Pancreas (tissue), 10 donors: ENCODE measurements around the gene NPY2R. TPM values are rescaled to one million over a fixed set of nuclear protein-coding genes. Genes with fewer than 3 reads are reported as not detected.

ENCODE experiments used
- ATAC-seq, 4 donors: fragments of 200-7000 bp; cut with Tn5 transposase; one replicate each; pipeline versions ENCODE4 v1.8.0 to v1.9.1; 2020; ENCODE audit warnings: mild to moderate bottlenecking in 4 of 4, moderate library complexity in 4 of 4
- DNase-seq, 6 donors: peaks; one replicate each; pipeline ENCODE4 v3.0.0-alpha.2; 2020
- FAIRE-seq: peaks from 2 replicates; lab custom pipeline; 2012; peaks lifted over from hg19 to GRCh38; lab: Jason Lieb, UNC
- H3K27ac ChIP-seq, 4 donors: fragments of 200-600 bp; sonication (generic); 1 replicate in 3 of 4; 2 replicates in 1 of 4; pipeline versions ENCODE4 v1.5.0 to v1.8.0; 2020
- H3K27me3 ChIP-seq, 4 donors: fragments of 200-600 bp; one replicate each; pipeline ENCODE4 v1.8.0; 2021
- H3K36me3 ChIP-seq, 3 donors: fragments of 200-600 bp; sonication (generic) in 1 of 3; one replicate each; pipeline versions ENCODE4 v1.5.0 to v1.8.0; 2020 to 2021
- H3K4me1 ChIP-seq, 3 donors: fragments of 200-600 bp; one replicate each; pipeline ENCODE4 v1.8.0; 2021
- H3K4me3 ChIP-seq, 4 donors: fragments of 200-600 bp; sonication (generic) in 2 of 4; one replicate each; pipeline versions ENCODE4 v1.5.0 to v1.8.0; 2020 to 2021
- H3K9me3 ChIP-seq, 4 donors: fragments of 200-600 bp; one replicate each; pipeline ENCODE4 v1.8.0; 2021
- WGBS, 2 donors: extraction: QIAGEN DNeasy Blood & Tissue Kit; methylation state at CpG; one replicate each; pipeline ENCODE4 v1.1.7; 2013; 5-methylcytosine and 5-hydroxymethylcytosine counted together
- intact Hi-C, 3 donors: fragments of 100-400 bp; cut with DNase I; formaldehyde crosslinking; loops; one replicate each; pipeline versions ENCODE4 v1.11.1 to v1.14.2; 2022
- polyA plus RNA-seq, 2 donors: library from polyadenylated mRNA; stranded (reverse); fragments of 200-250 nt; gene quantifications; one replicate each; pipeline ENCODE4 v1.2.3, GENCODE V29; 2013
- total RNA-seq, 6 donors: library from RNA; stranded (reverse); fragmentation: NEBNext Ultra II Directional in 4 of 6; extraction: Animal tissue kit (Norgen Biotek cat#: 25700) in 4 of 6; gene quantifications; one replicate each; pipeline versions ENCODE4 v1.2.1 to v1.2.4, GENCODE V29; 2021 to 2023
- TF ChIP-seq, protein P1 (sequence below), 4 donors: fragments of 200-600 bp; sonication (generic) in 3 of 4; IDR thresholded peaks; one replicate each; pipeline versions ENCODE4 v1.5.0 to v1.8.0; 2021; ENCODE audit warnings: antibody characterized with exemption in 4 of 4
- donor health status: healthy with polysubstance abuse.
- donor health status: DM: no; HTN: no; CAD: no; lungs with moderate emphysema.
- donor health status: DM: no; HTN: no; CAD: no.
- donor health status: control.
- donor health status: control.
- donor health status: Bipolar disorder and iron deficiency.
- donor health status: DM: yes; HTN: yes; CAD: no.
- donor health status: DM: no; HTN: no; CAD: no.
- donor health status: DM: no; HTN: no; CAD: no.
- donor health status: DM: yes; HTN: yes; CAD: no.

NPY2R gene, protein sequence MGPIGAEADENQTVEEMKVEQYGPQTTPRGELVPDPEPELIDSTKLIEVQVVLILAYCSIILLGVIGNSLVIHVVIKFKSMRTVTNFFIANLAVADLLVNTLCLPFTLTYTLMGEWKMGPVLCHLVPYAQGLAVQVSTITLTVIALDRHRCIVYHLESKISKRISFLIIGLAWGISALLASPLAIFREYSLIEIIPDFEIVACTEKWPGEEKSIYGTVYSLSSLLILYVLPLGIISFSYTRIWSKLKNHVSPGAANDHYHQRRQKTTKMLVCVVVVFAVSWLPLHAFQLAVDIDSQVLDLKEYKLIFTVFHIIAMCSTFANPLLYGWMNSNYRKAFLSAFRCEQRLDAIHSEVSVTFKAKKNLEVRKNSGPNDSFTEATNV
- total RNA-seq (not detected), polyA plus RNA-seq (under 1 TPM in 1 of 2 donors, not detected in 1; 0.02 TPM)

DNA sequence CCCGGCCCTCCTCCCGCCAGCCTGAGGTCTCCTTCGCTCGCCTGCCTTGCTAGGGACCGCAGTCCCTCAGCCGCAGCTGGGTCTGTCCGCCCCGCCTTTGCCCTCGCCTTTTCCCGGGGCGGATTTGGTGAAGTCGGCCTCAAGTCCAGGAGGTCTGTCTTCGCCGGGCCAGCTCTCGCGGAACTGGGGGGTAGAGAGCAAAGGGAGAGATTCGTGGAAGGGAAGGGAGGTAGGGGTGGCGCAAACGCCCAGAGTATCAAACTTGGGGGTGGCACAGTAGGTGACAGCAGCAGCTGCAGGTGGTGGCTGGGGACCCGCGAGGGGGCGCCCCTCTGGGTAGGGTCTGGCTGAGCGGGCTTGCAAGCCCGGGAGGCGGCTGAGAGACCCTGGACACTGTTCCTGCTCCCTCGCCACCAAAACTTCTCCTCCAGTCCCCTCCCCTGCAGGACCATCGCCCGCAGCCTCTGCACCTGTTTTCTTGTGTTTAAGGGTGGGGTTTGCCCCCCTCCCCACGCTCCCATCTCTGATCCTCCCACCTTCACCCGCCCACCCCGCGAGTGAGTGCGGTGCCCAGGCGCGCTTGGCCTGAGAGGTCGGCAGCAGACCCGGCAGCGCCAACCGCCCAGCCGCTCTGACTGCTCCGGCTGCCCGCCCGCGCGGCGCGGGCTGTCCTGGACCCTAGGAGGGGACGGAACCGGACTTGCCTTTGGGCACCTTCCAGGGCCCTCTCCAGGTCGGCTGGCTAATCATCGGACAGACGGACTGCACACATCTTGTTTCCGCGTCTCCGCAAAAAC lies at the start of gene NPY2R:
TSS of gene NPY2R (plus strand) at position 379 of the 797 bp plus-strand sequence. CDS start 5,304 bp downstream, outside the sequence.
- Histone ChIP-seq H3K4me3 (peak within 1 kb of the TSS in 1 of 4 donors; percentile 39), H3K4me1 (peaks cover 0 to 7% (median 0%) of the 10 kb centered on the region in 3 donors), H3K27ac (no peak within 1 kb of the TSS), H3K36me3 (no peaks in the 10 kb centered on the region), H3K27me3 (peaks cover 5 to 13% (median 7%) of the 10 kb centered on the region in 4 donors), H3K9me3 (no peaks in the 10 kb centered on the region)
- peak in 5 of 6 donors; percentile 8 to 69 (median 14) for DNase-seq
- ATAC-seq: peak in 3 of 4 donors; percentile 60 to 68 (median 67)
- 2 to 3% methylated on average over 50 to 55 of the region's 55 CpGs for WGBS, 2 donors
- FAIRE-seq: no peak
- intact Hi-C loops: no loop called here
- TF ChIP-seq, protein P1, sequence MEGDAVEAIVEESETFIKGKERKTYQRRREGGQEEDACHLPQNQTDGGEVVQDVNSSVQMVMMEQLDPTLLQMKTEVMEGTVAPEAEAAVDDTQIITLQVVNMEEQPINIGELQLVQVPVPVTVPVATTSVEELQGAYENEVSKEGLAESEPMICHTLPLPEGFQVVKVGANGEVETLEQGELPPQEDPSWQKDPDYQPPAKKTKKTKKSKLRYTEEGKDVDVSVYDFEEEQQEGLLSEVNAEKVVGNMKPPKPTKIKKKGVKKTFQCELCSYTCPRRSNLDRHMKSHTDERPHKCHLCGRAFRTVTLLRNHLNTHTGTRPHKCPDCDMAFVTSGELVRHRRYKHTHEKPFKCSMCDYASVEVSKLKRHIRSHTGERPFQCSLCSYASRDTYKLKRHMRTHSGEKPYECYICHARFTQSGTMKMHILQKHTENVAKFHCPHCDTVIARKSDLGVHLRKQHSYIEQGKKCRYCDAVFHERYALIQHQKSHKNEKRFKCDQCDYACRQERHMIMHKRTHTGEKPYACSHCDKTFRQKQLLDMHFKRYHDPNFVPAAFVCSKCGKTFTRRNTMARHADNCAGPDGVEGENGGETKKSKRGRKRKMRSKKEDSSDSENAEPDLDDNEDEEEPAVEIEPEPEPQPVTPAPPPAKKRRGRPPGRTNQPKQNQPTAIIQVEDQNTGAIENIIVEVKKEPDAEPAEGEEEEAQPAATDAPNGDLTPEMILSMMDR (IDR thresholded peaks at IDR 0.05): no peak

DNA sequence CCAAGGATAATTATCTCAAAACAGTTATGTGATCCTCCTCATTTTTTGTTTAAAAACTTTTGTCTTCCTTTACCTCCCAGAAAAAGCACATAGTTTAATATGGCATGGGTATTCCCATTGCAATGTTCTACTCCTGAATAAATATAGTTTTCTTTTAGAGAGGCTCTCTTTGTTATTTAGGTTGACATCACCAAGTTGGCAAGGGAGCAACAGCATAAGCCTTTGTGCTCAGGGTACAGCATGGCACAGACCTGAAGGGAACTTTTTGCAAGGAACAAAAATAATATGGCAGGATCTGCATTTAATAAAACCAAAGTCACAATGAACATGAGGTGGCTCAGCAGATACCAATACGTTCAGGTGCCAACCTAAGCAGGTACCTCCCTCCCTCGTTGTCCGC lies 47.1 kb upstream of the NPY2R start:
- Histone ChIP-seq H3K36me3 (no peaks in the 10 kb centered on the region), H3K9me3 (no peaks in the 10 kb centered on the region), H3K27me3 (no peaks in the 10 kb centered on the region), H3K4me1 (no peaks in the 10 kb centered on the region), H3K4me3 (no peak overlapping the region), H3K27ac (no peak overlapping the region)
- no peak for ATAC-seq
- no peak for DNase-seq
- WGBS, 2 donors: 89 to 93% methylated on average over 3 of the region's 3 CpGs
- FAIRE-seq: no peak
- intact Hi-C loops: no loop called here
- TF ChIP-seq, protein P1 (IDR thresholded peaks at IDR 0.05): no peak

DNA sequence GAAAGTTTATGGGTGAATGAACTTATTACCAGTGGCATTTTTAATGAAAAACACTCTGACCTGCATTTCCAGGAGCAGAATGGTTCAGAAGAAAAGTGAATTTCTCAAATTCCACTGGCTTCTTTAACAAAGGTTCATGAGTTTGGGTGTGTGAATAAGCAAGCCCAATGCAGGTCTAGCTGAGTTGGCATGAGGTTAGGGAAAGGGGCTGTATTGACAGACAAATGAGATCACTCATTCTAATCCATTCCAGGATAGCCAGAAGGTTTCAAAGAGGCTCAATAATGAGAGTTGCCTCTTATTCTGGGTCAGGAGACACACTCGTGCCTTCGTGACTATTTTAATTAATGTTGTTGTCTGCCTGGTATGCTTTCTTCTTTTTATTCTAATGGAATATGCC lies 43.7 kb upstream of the NPY2R start:
- intact Hi-C loops: no loop called here
- Histone ChIP-seq H3K27me3 (no peaks in the 10 kb centered on the region), H3K4me1 (no peaks in the 10 kb centered on the region), H3K4me3 (no peak overlapping the region), H3K9me3 (no peaks in the 10 kb centered on the region), H3K36me3 (no peaks in the 10 kb centered on the region), H3K27ac (no peak overlapping the region)
- DNase-seq (no peak), ATAC-seq (no peak), FAIRE-seq (no peak)
- 63 to 73% methylated on average over 2 of the region's 2 CpGs for WGBS, 2 donors
- TF ChIP-seq, protein P1 (IDR thresholded peaks at IDR 0.05): no peak

DNA sequence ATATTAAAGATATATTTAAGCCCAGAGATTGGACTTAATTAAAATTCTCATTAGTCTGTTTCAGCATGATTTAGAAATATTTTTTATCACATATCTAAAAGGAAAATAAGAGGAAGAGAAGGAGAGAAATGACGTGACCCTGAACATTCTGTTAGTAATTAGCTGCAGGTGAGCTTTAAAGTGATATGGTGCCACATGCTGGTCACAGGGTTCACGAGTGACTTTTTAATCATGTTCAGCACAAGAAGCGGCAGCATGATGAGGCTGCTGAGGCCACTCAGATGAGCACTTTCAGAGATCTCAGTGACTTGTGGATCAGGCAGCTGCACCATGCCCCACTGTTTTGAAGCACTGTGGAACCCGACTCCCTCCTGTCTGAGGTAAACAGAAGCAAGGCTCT lies 37.9 kb upstream of the NPY2R start:
- Histone ChIP-seq H3K9me3 (no peaks in the 10 kb centered on the region), H3K27ac (no peak overlapping the region), H3K27me3 (peaks cover 0 to 5% (median 0%) of the 10 kb centered on the region in 4 donors), H3K4me1 (no peaks in the 10 kb centered on the region), H3K4me3 (no peak overlapping the region), H3K36me3 (no peaks in the 10 kb centered on the region)
- WGBS, 2 donors: 17% methylated on average over 4 of the region's 4 CpGs
- TF ChIP-seq, protein P1 (IDR thresholded peaks at IDR 0.05): no peak
- intact Hi-C loops: no loop called here
- ATAC-seq (no peak), FAIRE-seq (no peak), DNase-seq (no peak)
